Measurements from ENCODE around the gene CDC14B.

Gene CDC14B

GRCh38 chr9:96476591-96476990 is 143.1 kb downstream of the CDC14B start:
- no peak for DNase-seq

- no peak for DNase-seq
These were observed 143.6 kb downstream of the CDC14B start for GRCh38 chr9:96476013-96476412.

GRCh38 chr9:96467784-96468183 is 151.9 kb downstream of the CDC14B start:
- DNase-seq: no peak

- DNase-seq: no peak
These were observed 155.2 kb downstream of the CDC14B start for GRCh38 chr9:96464426-96464825.

GRCh38 chr9:96462541-96462940 is 157.1 kb downstream of the CDC14B start:
- DNase-seq: no peak

GRCh38 chr9:96461336-96461735 is 158.3 kb downstream of the CDC14B start:
- DNase-seq: no peak

GRCh38 chr9:96460882-96461281 is 158.8 kb downstream of the CDC14B start:
- no peak for DNase-seq

GRCh38 chr9:96460470-96460869 is 159.2 kb downstream of the CDC14B start:
- no peak for DNase-seq

- DNase-seq: no peak
These were observed 160.2 kb downstream of the CDC14B start for GRCh38 chr9:96459268-96460007.

GRCh38 chr9:96458226-96458625 is 161.4 kb downstream of the CDC14B start:
- no peak for DNase-seq

- no peak for DNase-seq
These were observed 162.4 kb downstream of the CDC14B start for GRCh38 chr9:96457266-96457665.

- DNase-seq: no peak
These were observed 166.0 kb downstream of the CDC14B start for GRCh38 chr9:96453625-96454024.

- DNase-seq: peak; percentile 10
These were observed 168.8 kb downstream of the CDC14B start for GRCh38 chr9:96450613-96451528.
